ENCODE measurements around the gene NKAIN2.

The NKAIN2 gene

GRCh38 chr6:123803504-123804013, at the start of gene NKAIN2:
Gene NKAIN2, plus strand, starts transcription at chr6:123803865.
- DNase-seq, result no peak

DNA sequence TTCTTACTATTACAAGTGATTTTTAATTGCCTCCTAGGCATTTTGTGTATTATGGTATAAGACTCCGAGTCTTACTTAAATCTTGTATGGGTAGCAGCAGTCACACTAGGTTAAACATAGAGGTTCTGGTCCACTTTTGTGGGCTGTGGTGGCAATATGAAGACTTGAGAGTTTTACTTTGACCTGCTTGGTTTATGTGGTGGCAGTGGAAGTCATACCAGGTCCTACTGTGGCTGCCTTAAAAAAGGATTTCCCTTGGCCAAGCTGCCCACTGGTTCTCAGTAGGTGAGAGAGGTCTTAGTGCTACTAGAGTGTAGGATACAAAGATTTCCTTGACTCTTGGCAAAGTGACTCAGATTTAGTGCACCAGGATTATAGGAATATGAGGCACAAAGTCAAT, 44.2 kb upstream of the NKAIN2 start:
- DNase-seq, result no peak

DNA sequence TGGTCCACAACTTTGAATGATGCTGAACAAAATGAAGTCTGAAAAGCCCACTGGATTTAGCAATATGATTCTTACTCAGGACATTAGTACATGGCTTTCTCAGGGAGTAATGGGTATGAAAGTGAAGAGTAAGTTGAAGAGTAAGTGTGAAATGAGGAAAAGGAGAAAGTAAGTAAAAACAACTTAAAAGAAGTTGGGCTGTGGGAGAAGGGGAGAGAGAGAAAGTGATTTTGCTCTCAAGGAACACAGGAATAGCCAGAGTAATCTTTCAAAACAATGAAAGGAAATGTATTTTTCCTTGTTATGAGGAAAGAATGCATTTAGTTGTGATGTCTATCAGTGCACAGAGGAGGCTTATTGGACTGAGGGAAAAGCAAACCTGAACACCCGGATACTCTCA, 39.8 kb upstream of the NKAIN2 start:
- DNase-seq, result no peak

DNA sequence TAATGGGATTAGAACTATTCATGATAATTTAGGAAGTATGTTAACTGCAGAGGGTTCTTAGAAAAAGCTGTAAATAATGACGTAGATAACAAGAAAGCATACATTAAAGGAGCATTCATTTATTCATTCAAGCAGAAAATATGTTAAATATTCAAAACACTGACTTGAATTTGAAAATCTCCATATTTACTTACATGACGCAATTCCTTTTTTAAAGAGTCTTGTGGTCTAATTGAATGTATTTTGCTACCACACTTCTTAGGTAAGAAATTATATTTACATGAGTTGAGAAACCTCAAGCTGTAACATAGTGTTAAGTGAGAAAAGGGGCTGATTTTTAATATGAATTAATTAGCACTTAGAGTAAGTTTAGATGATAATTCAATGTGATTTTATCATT, 38.9 kb upstream of the NKAIN2 start:
- no peak for DNase-seq

DNA sequence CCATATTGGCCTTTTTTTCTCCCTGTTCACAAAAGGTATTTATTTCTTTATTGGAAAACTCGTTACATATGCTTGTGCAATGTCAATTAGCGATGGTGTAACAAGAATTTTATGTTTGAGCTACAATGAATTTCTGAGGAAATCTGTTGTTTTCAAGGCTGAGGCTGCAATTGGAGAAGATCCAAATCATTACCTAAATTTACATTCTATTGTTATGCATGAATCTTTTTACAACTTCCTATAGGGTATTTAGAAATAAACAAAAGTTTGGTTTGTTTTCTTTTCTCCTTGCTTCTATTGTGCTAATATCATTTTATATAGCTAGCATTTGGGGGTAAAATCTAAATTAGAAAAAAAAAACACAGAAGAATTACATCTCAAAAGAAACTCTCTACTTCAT, 34.7 kb upstream of the NKAIN2 start:
- DNase-seq, result no peak

DNA sequence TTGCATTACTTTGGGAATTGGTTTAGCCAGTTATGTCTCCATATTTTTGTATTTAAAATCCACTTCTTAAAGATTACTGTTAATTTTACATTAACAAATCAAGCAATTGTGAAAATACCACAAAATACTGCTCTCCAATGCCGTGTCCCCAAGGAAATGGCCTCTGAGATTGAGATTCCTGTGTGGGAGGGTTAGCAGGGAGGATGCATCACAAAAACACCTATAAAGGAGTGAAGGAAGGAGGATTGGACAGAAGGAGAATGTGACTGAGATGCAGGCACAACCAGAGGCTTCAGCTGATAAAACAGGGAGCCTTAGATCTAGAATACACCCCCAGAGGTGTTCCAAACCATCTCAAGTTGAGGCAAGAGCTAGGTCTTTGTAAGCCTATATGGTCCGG, 34.2 kb upstream of the NKAIN2 start:
- no peak for DNase-seq

GRCh38 chr6:123770247-123770949, 33.3 kb upstream of the NKAIN2 start:
- no peak for DNase-seq

- no peak for DNase-seq
Measured at GRCh38 chr6:123771126-123771525, 32.5 kb upstream of the NKAIN2 start.

- DNase-seq, result peak in 1 of 2 experiments; percentile 29
Measured at GRCh38 chr6:123777563-123777962, 26.1 kb upstream of the NKAIN2 start.

DNA sequence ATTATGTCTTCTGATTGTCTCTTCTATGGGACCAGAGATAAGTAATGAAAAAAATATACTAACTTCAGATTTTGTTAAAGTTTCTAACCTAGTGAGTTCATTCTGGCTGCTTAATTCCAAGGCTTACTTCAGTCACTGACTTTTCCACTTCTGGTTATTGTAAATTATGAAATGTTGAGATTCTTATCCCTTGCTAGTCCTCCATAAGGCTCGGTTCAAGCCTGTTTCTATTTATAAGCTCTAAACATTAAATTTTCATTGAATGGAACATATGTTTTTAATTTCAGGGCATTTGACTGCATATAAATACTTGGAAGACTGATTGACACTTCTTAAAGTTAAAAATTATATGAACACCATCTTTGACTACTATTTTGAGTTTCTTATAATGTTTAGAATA, 23.6 kb upstream of the NKAIN2 start:
- DNase-seq, result no peak

- no peak for DNase-seq
Measured at GRCh38 chr6:123784330-123784729, 19.3 kb upstream of the NKAIN2 start.

GRCh38 chr6:123785039-123785438, 18.6 kb upstream of the NKAIN2 start:
- DNase-seq, result no peak

DNA sequence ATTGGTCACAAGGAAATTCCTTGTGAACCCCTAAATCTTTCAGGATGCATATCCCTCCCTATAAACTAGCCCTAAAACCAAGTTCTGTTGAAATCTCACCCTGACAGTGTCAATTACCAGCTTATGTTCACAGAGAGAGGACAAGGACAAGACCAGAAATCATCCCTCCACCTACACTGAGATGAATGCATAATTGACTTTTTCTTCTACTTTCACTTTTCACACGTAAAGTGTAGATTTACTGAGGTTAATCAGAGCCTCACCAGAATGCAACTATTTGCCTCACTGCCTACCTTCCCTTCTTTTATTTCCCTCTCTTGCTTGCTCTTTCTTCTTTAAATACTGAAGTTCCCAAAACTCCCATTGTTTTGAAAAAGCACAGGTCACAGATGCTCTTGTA, 15.3 kb upstream of the NKAIN2 start:
- DNase-seq, result no peak

GRCh38 chr6:123794190-123794589, 9.5 kb upstream of the NKAIN2 start:
- no peak for DNase-seq

- DNase-seq, result no peak
Measured at GRCh38 chr6:123794799-123795198, 8.9 kb upstream of the NKAIN2 start.

GRCh38 chr6:123801067-123801466, 2.6 kb upstream of the NKAIN2 start:
- no peak for DNase-seq

- DNase-seq, result no peak
Measured at GRCh38 chr6:123802351-123802696, 1.3 kb upstream of the NKAIN2 start.

DNA sequence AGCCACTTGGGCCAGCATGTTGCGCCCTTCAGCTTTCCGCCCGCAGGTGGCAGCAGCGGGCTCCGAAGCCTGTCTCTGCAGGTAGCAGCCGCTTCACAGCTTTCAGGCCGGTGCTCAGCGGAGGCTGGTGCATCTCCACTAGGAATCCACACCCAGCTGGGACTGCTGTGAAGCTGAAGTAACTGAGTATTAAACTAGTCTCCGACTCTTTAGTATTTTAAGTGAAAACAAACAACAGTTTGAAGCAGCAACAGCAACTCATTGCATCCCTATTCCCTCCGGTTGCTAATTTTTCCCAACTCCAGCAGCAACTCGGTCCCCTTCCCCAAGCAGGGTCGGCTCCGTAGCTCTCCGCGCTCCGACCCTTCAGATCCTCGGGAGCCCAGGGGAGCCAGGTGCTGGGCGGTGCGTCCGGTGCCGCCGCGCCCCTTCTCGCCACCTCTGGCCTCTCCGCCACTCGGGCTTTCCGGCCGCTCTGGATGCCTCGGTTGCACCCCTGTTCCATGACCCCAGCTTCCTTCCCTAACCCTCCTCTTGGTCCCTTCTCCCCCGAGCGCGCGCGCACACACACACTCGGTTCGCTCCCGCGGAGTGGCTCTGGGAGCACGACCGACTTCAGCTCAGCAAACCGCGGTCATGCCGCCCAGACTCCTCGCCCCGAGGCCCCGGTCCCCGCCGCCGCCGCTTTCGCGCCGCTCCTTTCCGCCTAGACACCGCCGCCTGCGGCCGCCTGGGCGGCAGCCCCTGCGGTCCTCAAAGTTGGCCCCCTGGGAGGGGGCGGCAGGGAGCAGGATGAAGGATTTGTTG, 765 bp upstream of the NKAIN2 start:
- peak; percentile 87 to 88 for DNase-seq

- DNase-seq, result peak; percentile 87 to 88
Measured at GRCh38 chr6:123804014-123804786, 535 bp downstream of the NKAIN2 start.

- peak in 1 of 2 experiments; percentile 19 for DNase-seq
Measured at GRCh38 chr6:123804787-123805540, 1.3 kb downstream of the NKAIN2 start.

DNA sequence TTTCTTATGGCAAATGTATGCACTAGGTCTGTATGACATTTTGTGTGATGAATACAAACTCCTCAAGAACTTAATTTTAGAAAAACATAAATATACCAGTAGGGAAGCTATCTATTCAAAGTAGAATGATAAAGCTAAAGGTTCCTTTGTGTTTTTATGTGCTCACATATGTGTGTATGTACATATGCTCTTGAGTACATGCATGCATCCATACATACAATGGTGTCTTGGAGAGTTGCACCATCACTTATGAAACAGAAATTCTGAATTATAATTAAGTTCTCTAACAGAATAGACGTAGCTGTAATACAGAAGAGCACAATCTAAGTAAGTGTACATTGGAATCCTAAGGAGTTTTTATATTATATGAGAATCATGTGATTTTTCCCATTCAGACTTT, 2.3 kb downstream of the NKAIN2 start:
- no peak for DNase-seq

- no peak for DNase-seq
Measured at GRCh38 chr6:123806561-123806960, 2.9 kb downstream of the NKAIN2 start.

GRCh38 chr6:123808556-123808955, 4.9 kb downstream of the NKAIN2 start:
- peak; percentile 61 to 71 for DNase-seq

All from SHP77 (cell line).